ENCODE results near the gene CRY2.
"Not testable (repeated sequence)": the region's sequence is repeated elsewhere in the genome, so short reads cannot be mapped to it uniquely, and the experiment has no call there.

The CRY2 gene

GRCh38 chr11:45846974-45847910 lies at the start of gene CRY2:
Gene CRY2, plus strand, starts transcription at chr11:45847475. Its CDS starts 16 bp downstream, at chr11:45847491.
- peak; percentile 97 for DNase-seq

GRCh38 chr11:45798793-45799441 lies 48.4 kb upstream of the CRY2 start:
- peak; percentile 24 for DNase-seq

GRCh38 chr11:45799562-45799961 lies 47.7 kb upstream of the CRY2 start:
- no peak for DNase-seq

- DNase-seq = no peak
These were observed 47.0 kb upstream of the CRY2 start for GRCh38 chr11:45800261-45800660.

GRCh38 chr11:45801723-45802315 lies 45.5 kb upstream of the CRY2 start:
- no peak for DNase-seq

GRCh38 chr11:45802531-45803317 lies 44.6 kb upstream of the CRY2 start:
- no peak for DNase-seq

- DNase-seq = peak; percentile 49
These were observed 43.1 kb upstream of the CRY2 start for GRCh38 chr11:45803971-45804760.

GRCh38 chr11:45804761-45805304 lies 42.4 kb upstream of the CRY2 start, which contains the start of gene SLC35C1:
Gene SLC35C1, plus strand, starts transcription at chr11:45805149. Its CDS starts 653 bp downstream, at chr11:45805802.
- peak; percentile 93 for DNase-seq

- DNase-seq = peak; percentile 63
These were observed 41.8 kb upstream of the CRY2 start for GRCh38 chr11:45805305-45806071.

GRCh38 chr11:45806072-45806933 lies 41.0 kb upstream of the CRY2 start:
- DNase-seq = no peak

- DNase-seq = no peak
These were observed 40.1 kb upstream of the CRY2 start for GRCh38 chr11:45806937-45807791.

- DNase-seq = no peak
These were observed 39.5 kb upstream of the CRY2 start for GRCh38 chr11:45807792-45808238.

GRCh38 chr11:45808427-45808826 lies 38.8 kb upstream of the CRY2 start:
- DNase-seq = not testable (repeated sequence)

- no peak for DNase-seq
These were observed 37.5 kb upstream of the CRY2 start for GRCh38 chr11:45809456-45810395.

GRCh38 chr11:45810431-45811108 lies 36.7 kb upstream of the CRY2 start:
- no peak for DNase-seq

GRCh38 chr11:45811109-45811435 lies 36.2 kb upstream of the CRY2 start:
- no peak for DNase-seq
